PC-9 (cell line): ENCODE results near the gene HOXA1. TPM values are rescaled to one million over a fixed set of nuclear protein-coding genes. Genes with fewer than 3 reads are reported as not detected.
A peak's percentile ranks its signal among the peaks of the same experiment; 100 is the strongest.

Experiments
- BruUV-seq: library from RNA; stranded (reverse); fragments of 400-500 nt; replicated peaks from 2 replicates; lab custom pipeline; 2021; lab: Mats Ljungman, UMichigan
- CTCF ChIA-PET: fragments of 300-600 bp; sonication (Branson Sonifier 250); formaldehyde crosslinking; loops from one replicate; lab custom pipeline; 2022; ENCODE audit warnings: antibody characterized with exemption; lab: Charles Lee
- POLR2A ChIA-PET: fragments of 300-600 bp; sonication (Branson Sonifier 250); formaldehyde crosslinking; loops from one replicate; lab custom pipeline; 2022; ENCODE audit warnings: antibody characterized with exemption; ENCODE audit not compliant: unreplicated experiment; lab: Charles Lee
- DNase-seq, 2 experiments: peaks; one replicate each; pipeline versions ENCODE4 v3.0.0 to v3.0.0-alpha.2; 2015 to 2022; ENCODE audit warnings: mixed read lengths in 1 of 2
- H2AFZ ChIP-seq: fragments of 200-600 bp; sonication (generic); 2 replicates; pipeline ENCODE4 v1.8.1; 2017; ENCODE audit warnings: antibody characterized with exemption
- H3F3A ChIP-seq: fragments of 200-600 bp; sonication (generic); 2 replicates; pipeline ENCODE4 v1.8.1; 2017; ENCODE audit warnings: antibody characterized with exemption, mild to moderate bottlenecking, low read depth; ENCODE audit not compliant: insufficient read depth
- H3K27ac ChIP-seq: fragments of 200-600 bp; sonication (generic); 2 replicates; pipeline ENCODE4 v1.6.1; 2016; ENCODE audit warnings: mixed run types
- H3K27me3 ChIP-seq: fragments of 200-600 bp; sonication (generic); 2 replicates; pipeline ENCODE4 v1.6.1; 2016; ENCODE audit warnings: low read depth, mixed run types; ENCODE audit not compliant: insufficient read depth
- H3K36me3 ChIP-seq: fragments of 200-600 bp; sonication (generic); 2 replicates; pipeline ENCODE4 v1.6.1; 2016; ENCODE audit warnings: low read depth, mixed run types
- H3K4me1 ChIP-seq: fragments of 200-600 bp; sonication (generic); replicated peaks from 2 replicates; pipeline ENCODE4 v1.6.1; 2016; ENCODE audit warnings: mixed run types; ENCODE audit not compliant: insufficient read depth
- H3K4me2 ChIP-seq: fragments of 200-600 bp; sonication (generic); 2 replicates; pipeline ENCODE4 v1.6.1; 2017; ENCODE audit warnings: mixed run types
- H3K4me3 ChIP-seq: fragments of 200-600 bp; sonication (generic); 2 replicates; pipeline ENCODE4 v1.6.1; 2016; ENCODE audit warnings: mixed run types
- H3K79me2 ChIP-seq: fragments of 200-600 bp; sonication (generic); 2 replicates; pipeline ENCODE4 v1.6.1; 2017; ENCODE audit warnings: low read depth, mixed run types
- H3K9me2 ChIP-seq: fragments of 200-600 bp; sonication (generic); 2 replicates; pipeline ENCODE4 v1.8.1; 2017; ENCODE audit warnings: mild to moderate bottlenecking; ENCODE audit not compliant: insufficient read depth
- H3K9me3 ChIP-seq: fragments of 200-600 bp; sonication (generic); 2 replicates; pipeline ENCODE4 v1.8.1; 2016; ENCODE audit warnings: low read depth; ENCODE audit not compliant: insufficient read depth
- H4K20me1 ChIP-seq: fragments of 200-600 bp; sonication (generic); 2 replicates; pipeline ENCODE4 v1.8.1; 2017; ENCODE audit not compliant: insufficient read depth
- CTCF ChIP-seq: fragments of 200-600 bp; sonication (generic); conservative IDR thresholded peaks from 2 replicates; pipeline ENCODE4 v1.6.1; 2017; ENCODE audit warnings: mixed run types, antibody characterized with exemption, mild to moderate bottlenecking, moderate library complexity
- EZH2 ChIP-seq: fragments of 200-600 bp; sonication (generic); IDR thresholded peaks from 2 replicates; pipeline ENCODE4 v1.8.0; 2017; ENCODE audit warnings: antibody characterized with exemption, low read depth
- intact Hi-C: fragments of 100-400 bp; cut with micrococcal nuclease; formaldehyde crosslinking; loops from one replicate; pipeline ENCODE4 v1.10.0; 2022; ENCODE audit not compliant: unreplicated experiment
- total RNA-seq: library from RNA; stranded (reverse); gene quantifications from 2 replicates; pipeline ENCODE4 v1.2.3, GENCODE V29; 2021

The HOXA1 gene
- total RNA-seq, 1 experiment from 2014 or later = 2.2 TPM

GRCh38 chr7:27065709-27066108 is 30.1 kb downstream of the HOXA1 start:
- H3K79me2 ChIP-seq = no peaks in the 10 kb centered on the region
- no peaks in the 10 kb centered on the region for H4K20me1 ChIP-seq
- intact Hi-C loops = loop anchor here (1.0 to 2.0 kb wide), 2 partner anchors 15 to 50 kb away; no protein-coding TSS in a partner anchor
- H3K4me1 ChIP-seq = peaks cover 56% of the 10 kb centered on the region
- H3K27ac ChIP-seq = peak overlapping the region; percentile 30
- H3K27me3 ChIP-seq = no peaks in the 10 kb centered on the region
- no peak for DNase-seq
- ChIA-PET POLR2A (interaction anchor here (0.7 kb wide), 2 partner anchors 13 to 42 kb away, joined by 6 to 7 read pairs; no protein-coding TSS in a partner anchor), CTCF (interaction anchor here (0.6 kb wide), 1 partner anchor 28 kb away, joined by 5 read pairs; no protein-coding TSS in a partner anchor)
- H2AFZ ChIP-seq = no peak overlapping the region
- no peak overlapping the region for H3K4me3 ChIP-seq
- H3K4me2 ChIP-seq = peak overlapping the region; percentile 32
- no peaks in the 10 kb centered on the region for H3K9me3 ChIP-seq
- H3K36me3 ChIP-seq = no peaks in the 10 kb centered on the region
- TF ChIP-seq CTCF (no peak), EZH2 (no peak)
- peaks cover 26% of the 10 kb centered on the region for H3F3A ChIP-seq
- no TSS peak for BruUV-seq
- no peaks in the 10 kb centered on the region for H3K9me2 ChIP-seq

GRCh38 chr7:27064661-27065060 is 31.1 kb downstream of the HOXA1 start:
- H3K4me2 ChIP-seq = peak overlapping the region; percentile 21; the same call in 1 of the 2 replicates
- H3K9me2 ChIP-seq = no peaks in the 10 kb centered on the region
- H3K4me1 ChIP-seq = peaks cover 53% of the 10 kb centered on the region
- no peaks in the 10 kb centered on the region for H3K36me3 ChIP-seq
- H4K20me1 ChIP-seq = no peaks in the 10 kb centered on the region
- DNase-seq = no peak
- no peaks in the 10 kb centered on the region for H3K9me3 ChIP-seq
- CTCF ChIA-PET = interaction anchor here (0.6 kb wide), 4 partner anchors 32 to 800 kb away, joined by 3 to 5 read pairs (median 4); no protein-coding TSS in a partner anchor
- BruUV-seq = no TSS peak
- peaks cover 32% of the 10 kb centered on the region for H3F3A ChIP-seq
- TF ChIP-seq EZH2 (no peak), CTCF (no peak)
- H3K4me3 ChIP-seq = no peak overlapping the region
- H3K27ac ChIP-seq = peak overlapping the region; percentile 24
- H3K79me2 ChIP-seq = no peaks in the 10 kb centered on the region
- POLR2A ChIA-PET = interaction anchor here (0.7 kb wide), 1 partner anchor 19 kb away, joined by 5 read pairs; no protein-coding TSS in a partner anchor
- H3K27me3 ChIP-seq = no peaks in the 10 kb centered on the region
- no peak overlapping the region for H2AFZ ChIP-seq
- intact Hi-C loops = no loop called here

- intact Hi-C loops = no loop called here
- Histone ChIP-seq H3K79me2 (no peaks in the 10 kb centered on the region), H3F3A (peaks cover 32% of the 10 kb centered on the region), H2AFZ (no peak overlapping the region), H3K36me3 (no peaks in the 10 kb centered on the region), H3K4me3 (no peak overlapping the region), H3K27me3 (no peaks in the 10 kb centered on the region), H3K9me3 (no peaks in the 10 kb centered on the region), H3K9me2 (no peaks in the 10 kb centered on the region), H3K4me2 (peak overlapping the region; percentile 21; the same call in 1 of the 2 replicates), H3K4me1 (peaks cover 52% of the 10 kb centered on the region), H4K20me1 (no peaks in the 10 kb centered on the region), H3K27ac (peak overlapping the region; percentile 24)
- no TSS peak for BruUV-seq
- POLR2A ChIA-PET = interaction anchor here (0.6 to 0.7 kb wide), 2 partner anchors 19 to 200 kb away, joined by 5 to 6 read pairs; partner anchors contain the start of gene SKAP2
- TF ChIP-seq EZH2 (no peak), CTCF (no peak)
- CTCF ChIA-PET = interaction anchor here (0.6 kb wide), 2 partner anchors 32 to 800 kb away, joined by 3 to 4 read pairs; no protein-coding TSS in a partner anchor
- no peak for DNase-seq
These were observed 31.6 kb downstream of the HOXA1 start for GRCh38 chr7:27064159-27064558.
